ENCODE results near the gene PSMA8. TPM values are rescaled to one million over a fixed set of nuclear protein-coding genes. Genes with fewer than 3 reads are reported as not detected.
A peak's percentile ranks its signal among the peaks of the same experiment; 100 is the strongest.

Gene PSMA8
- total RNA-seq, result not detected in 2 replicates
- long read RNA-seq, partial matches to known transcripts, result 0 of 1 reads
- long read RNA-seq, other reads (novel, unspliced or antisense), result 1 of 1 reads

DNA sequence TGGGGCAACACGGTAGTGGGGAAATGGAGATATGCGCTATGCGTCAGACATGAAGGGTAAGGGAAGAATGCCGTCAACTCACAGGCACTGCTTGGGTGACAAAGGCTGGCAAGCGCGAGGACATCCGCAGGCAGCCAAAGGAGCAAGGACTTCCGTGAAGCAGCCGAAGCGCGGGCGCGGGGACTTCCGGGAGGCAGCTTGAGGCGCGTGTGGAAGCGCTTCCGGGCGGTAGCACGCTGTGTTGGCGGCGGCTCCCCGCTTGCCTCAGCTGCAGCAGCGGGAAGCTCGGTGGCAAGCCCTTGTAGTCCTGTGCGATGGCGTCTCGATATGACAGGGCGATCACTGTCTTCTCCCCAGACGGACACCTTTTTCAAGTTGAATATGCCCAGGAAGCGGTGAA lies at the start of gene PSMA8:
PSMA8 (plus strand) TSS at position 218 of the 400 bp plus-strand sequence; CDS start at position 315, 97 bp downstream.
- TF ChIP-seq, protein P1, sequence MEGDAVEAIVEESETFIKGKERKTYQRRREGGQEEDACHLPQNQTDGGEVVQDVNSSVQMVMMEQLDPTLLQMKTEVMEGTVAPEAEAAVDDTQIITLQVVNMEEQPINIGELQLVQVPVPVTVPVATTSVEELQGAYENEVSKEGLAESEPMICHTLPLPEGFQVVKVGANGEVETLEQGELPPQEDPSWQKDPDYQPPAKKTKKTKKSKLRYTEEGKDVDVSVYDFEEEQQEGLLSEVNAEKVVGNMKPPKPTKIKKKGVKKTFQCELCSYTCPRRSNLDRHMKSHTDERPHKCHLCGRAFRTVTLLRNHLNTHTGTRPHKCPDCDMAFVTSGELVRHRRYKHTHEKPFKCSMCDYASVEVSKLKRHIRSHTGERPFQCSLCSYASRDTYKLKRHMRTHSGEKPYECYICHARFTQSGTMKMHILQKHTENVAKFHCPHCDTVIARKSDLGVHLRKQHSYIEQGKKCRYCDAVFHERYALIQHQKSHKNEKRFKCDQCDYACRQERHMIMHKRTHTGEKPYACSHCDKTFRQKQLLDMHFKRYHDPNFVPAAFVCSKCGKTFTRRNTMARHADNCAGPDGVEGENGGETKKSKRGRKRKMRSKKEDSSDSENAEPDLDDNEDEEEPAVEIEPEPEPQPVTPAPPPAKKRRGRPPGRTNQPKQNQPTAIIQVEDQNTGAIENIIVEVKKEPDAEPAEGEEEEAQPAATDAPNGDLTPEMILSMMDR (IDR thresholded peaks at IDR 0.05), result no peak
- no peaks in the 10 kb centered on the region for H3K9me3 Mint-ChIP-seq (ENCODE audit: unreplicated experiment)
- peaks cover 9% of the 10 kb centered on the region for H3K27me3 Mint-ChIP-seq (ENCODE audit: unreplicated experiment)
- no peak within 1 kb of the TSS for H3K27ac Mint-ChIP-seq (ENCODE audit: unreplicated experiment)
- H3K36me3 Mint-ChIP-seq (ENCODE audit: unreplicated experiment), result no peaks in the 10 kb centered on the region
- H3K4me3 Mint-ChIP-seq (ENCODE audit: unreplicated experiment), result no peak within 1 kb of the TSS
- no peaks in the 10 kb centered on the region for H3K4me1 Mint-ChIP-seq (ENCODE audit: unreplicated experiment)
- DNase-seq (ENCODE audit: extremely low spot score, unreplicated experiment), result no peak

DNA sequence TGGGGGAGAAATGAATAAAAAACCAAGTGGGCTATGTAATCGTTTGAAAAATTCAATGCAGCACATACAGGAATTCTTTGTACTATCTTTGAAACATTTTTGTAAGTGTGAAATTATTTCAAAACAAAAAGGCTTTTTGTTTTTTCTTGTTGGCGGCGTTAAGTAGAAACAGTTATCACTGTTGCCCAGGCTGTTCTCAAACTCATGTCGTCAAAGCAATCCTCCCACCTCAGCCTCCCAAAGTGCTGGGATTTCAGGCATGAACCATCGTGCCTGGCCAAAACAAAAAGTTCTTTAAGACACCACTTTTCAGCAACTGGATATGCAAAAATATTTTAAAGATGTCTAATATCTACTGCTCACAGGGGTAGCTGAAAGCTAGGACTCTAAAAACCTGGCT lies 48.6 kb upstream of the PSMA8 start:
- TF ChIP-seq, protein P1 (IDR thresholded peaks at IDR 0.05), result no peak
- peaks cover 44% of the 10 kb centered on the region for H3K36me3 Mint-ChIP-seq (ENCODE audit: unreplicated experiment)
- no peaks in the 10 kb centered on the region for H3K27me3 Mint-ChIP-seq (ENCODE audit: unreplicated experiment)
- no peak overlapping the region for H3K4me3 Mint-ChIP-seq (ENCODE audit: unreplicated experiment)
- no peak for DNase-seq (ENCODE audit: extremely low spot score, unreplicated experiment)
- peaks cover 30% of the 10 kb centered on the region for H3K4me1 Mint-ChIP-seq (ENCODE audit: unreplicated experiment)
- no peaks in the 10 kb centered on the region for H3K9me3 Mint-ChIP-seq (ENCODE audit: unreplicated experiment)
- H3K27ac Mint-ChIP-seq (ENCODE audit: unreplicated experiment), result no peak overlapping the region

DNA sequence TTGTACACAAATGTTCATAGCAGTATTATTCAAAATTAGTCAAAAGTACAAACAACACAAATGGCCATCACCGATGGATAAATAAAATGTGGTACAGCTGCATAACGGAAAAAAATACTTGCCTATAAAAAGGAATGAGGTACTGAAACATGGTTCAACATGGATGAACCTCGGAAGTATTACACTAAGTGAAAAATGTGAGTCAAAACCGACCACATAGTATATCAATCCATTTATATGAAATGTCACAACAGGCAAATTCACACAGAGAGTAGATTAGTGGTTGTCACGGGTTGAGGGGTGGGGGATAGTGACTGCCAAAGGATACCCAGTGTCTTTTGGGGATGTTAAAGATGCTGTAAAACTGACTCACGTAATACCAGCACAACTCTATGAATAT lies 46.7 kb upstream of the PSMA8 start:
- Mint-ChIP-seq H3K4me3 (ENCODE audit: unreplicated experiment) (no peak overlapping the region), H3K27ac (ENCODE audit: unreplicated experiment) (no peak overlapping the region), H3K4me1 (ENCODE audit: unreplicated experiment) (peaks cover 32% of the 10 kb centered on the region), H3K36me3 (ENCODE audit: unreplicated experiment) (peaks cover 33% of the 10 kb centered on the region), H3K27me3 (ENCODE audit: unreplicated experiment) (no peaks in the 10 kb centered on the region), H3K9me3 (ENCODE audit: unreplicated experiment) (no peaks in the 10 kb centered on the region)
- no peak for DNase-seq (ENCODE audit: extremely low spot score, unreplicated experiment)
- TF ChIP-seq, protein P1 (IDR thresholded peaks at IDR 0.05), result no peak

DNA sequence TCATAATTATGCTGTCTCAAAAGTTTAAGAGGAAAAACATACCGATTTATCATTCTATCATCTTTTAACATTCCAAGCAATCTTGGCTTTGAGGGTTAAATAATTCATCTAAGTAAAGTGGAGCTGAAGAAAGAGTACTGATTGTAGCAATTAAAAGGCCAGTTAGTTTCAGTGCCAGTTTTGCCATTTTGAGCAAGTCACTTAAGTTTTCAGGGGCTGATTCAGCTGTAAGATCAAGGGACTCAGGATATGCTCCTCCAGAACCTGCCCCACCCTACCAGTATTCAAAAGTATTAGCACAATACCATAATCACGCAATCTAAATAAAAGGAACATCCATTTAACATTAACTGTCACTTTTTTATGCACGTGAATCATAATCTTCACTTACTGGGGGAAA lies 45.2 kb upstream of the PSMA8 start:
- peaks cover 32% of the 10 kb centered on the region for H3K4me1 Mint-ChIP-seq (ENCODE audit: unreplicated experiment)
- no peaks in the 10 kb centered on the region for H3K27me3 Mint-ChIP-seq (ENCODE audit: unreplicated experiment)
- peaks cover 20% of the 10 kb centered on the region for H3K36me3 Mint-ChIP-seq (ENCODE audit: unreplicated experiment)
- H3K9me3 Mint-ChIP-seq (ENCODE audit: unreplicated experiment), result no peaks in the 10 kb centered on the region
- no peak for DNase-seq (ENCODE audit: extremely low spot score, unreplicated experiment)
- TF ChIP-seq, protein P1 (IDR thresholded peaks at IDR 0.05), result no peak
- H3K4me3 Mint-ChIP-seq (ENCODE audit: unreplicated experiment), result peak overlapping the region; percentile 94
- H3K27ac Mint-ChIP-seq (ENCODE audit: unreplicated experiment), result peak overlapping the region; percentile 95

DNA sequence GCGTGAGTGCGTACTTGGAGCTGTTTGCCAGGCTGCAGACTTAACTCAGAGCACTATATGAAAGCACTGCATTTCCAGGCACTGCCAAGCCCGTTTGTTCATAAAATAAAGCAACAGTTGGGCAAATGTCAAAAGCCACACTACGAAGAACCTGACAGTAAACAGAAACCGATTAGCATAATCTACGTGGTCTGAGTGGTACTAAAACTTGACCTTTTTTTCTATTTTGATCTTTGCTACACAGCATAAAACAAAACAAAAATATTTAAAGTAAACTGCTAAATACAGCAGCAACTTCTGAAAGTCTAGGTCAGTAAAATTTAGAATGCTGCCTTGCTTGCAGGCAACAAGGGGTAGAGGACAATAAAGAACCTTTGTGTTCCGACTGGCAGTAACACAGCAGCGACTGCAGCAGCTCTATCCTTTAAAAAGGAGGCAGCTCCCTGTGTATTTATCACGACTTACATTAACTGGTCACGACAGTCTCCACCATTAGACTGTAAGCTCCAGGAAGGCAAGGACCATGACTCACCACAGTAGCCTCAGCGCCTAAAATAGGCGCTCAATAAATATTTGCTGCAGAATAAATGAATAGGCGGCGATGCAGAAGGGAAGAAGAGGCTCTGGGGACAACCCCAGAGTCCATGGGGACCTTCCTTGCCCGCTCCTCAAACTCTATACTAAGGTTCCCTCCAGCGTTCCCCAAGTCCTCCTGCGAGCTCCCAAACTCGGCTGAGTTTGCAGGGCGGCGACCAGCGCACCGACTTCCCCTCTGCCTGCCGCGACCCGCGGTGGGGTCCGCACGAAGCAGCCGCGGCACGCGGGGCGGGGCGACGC lies 44.2 kb upstream of the PSMA8 start:
- Mint-ChIP-seq H3K9me3 (ENCODE audit: unreplicated experiment) (no peaks in the 10 kb centered on the region), H3K27ac (ENCODE audit: unreplicated experiment) (peak overlapping the region; percentile 95), H3K27me3 (ENCODE audit: unreplicated experiment) (no peaks in the 10 kb centered on the region), H3K4me1 (ENCODE audit: unreplicated experiment) (peaks cover 28% of the 10 kb centered on the region), H3K4me3 (ENCODE audit: unreplicated experiment) (peak overlapping the region; percentile 94), H3K36me3 (ENCODE audit: unreplicated experiment) (peaks cover 13% of the 10 kb centered on the region)
- TF ChIP-seq, protein P1 (IDR thresholded peaks at IDR 0.05), result no peak
- DNase-seq (ENCODE audit: extremely low spot score, unreplicated experiment), result no peak
